Inflammatory macrophage (primary cell): ENCODE data around the gene CNTNAP5.

ENCODE experiments used
- DNase-seq, 2 donors: peaks; one replicate each; pipeline ENCODE4 v3.0.0-alpha.2; 2020 to 2022

The CNTNAP5 gene

GRCh38 chr2:124482044-124482443 lies 457.0 kb downstream of the CNTNAP5 start:
- no peak for DNase-seq

- DNase-seq: no peak
Observed at GRCh38 chr2:124482551-124482950, 457.5 kb downstream of the CNTNAP5 start.

- no peak for DNase-seq
Observed at GRCh38 chr2:124485659-124486058, 460.6 kb downstream of the CNTNAP5 start.

- DNase-seq: no peak
Observed at GRCh38 chr2:124489686-124490085, 464.6 kb downstream of the CNTNAP5 start.

- no peak for DNase-seq
Observed at GRCh38 chr2:124501575-124502152, 476.6 kb downstream of the CNTNAP5 start.

- no peak for DNase-seq
Observed at GRCh38 chr2:124514236-124514635, 489.1 kb downstream of the CNTNAP5 start.

GRCh38 chr2:124520953-124521352 lies 495.9 kb downstream of the CNTNAP5 start:
- DNase-seq: no peak

- DNase-seq: no peak
Observed at GRCh38 chr2:124523096-124523495, 498.0 kb downstream of the CNTNAP5 start.

GRCh38 chr2:124524155-124524915 lies 499.2 kb downstream of the CNTNAP5 start:
- no peak for DNase-seq

- DNase-seq: no peak
Observed at GRCh38 chr2:124526221-124526620, 501.1 kb downstream of the CNTNAP5 start.

- no peak for DNase-seq
Observed at GRCh38 chr2:124530203-124530602, 505.1 kb downstream of the CNTNAP5 start.

GRCh38 chr2:124533226-124533954 lies 508.3 kb downstream of the CNTNAP5 start:
- DNase-seq: no peak

GRCh38 chr2:124534028-124534427 lies 508.9 kb downstream of the CNTNAP5 start:
- DNase-seq: no peak

- no peak for DNase-seq
Observed at GRCh38 chr2:124535816-124536215, 510.7 kb downstream of the CNTNAP5 start.

GRCh38 chr2:124536591-124536990 lies 511.5 kb downstream of the CNTNAP5 start:
- no peak for DNase-seq

GRCh38 chr2:124538549-124538948 lies 513.5 kb downstream of the CNTNAP5 start:
- DNase-seq: no peak

GRCh38 chr2:124540805-124541204 lies 515.7 kb downstream of the CNTNAP5 start:
- no peak for DNase-seq

- DNase-seq: no peak
Observed at GRCh38 chr2:124542932-124543640, 518.0 kb downstream of the CNTNAP5 start.

- DNase-seq: no peak
Observed at GRCh38 chr2:124547700-124548099, 522.6 kb downstream of the CNTNAP5 start.

- DNase-seq: no peak
Observed at GRCh38 chr2:124558277-124558905, 533.3 kb downstream of the CNTNAP5 start.

- no peak for DNase-seq
Observed at GRCh38 chr2:124559236-124559635, 534.1 kb downstream of the CNTNAP5 start.

GRCh38 chr2:124560592-124561112 lies 535.6 kb downstream of the CNTNAP5 start:
- no peak for DNase-seq
